ENCODE measurements around the gene KARS1.
A peak's percentile ranks its signal among the peaks of the same experiment; 100 is the strongest.

KARS1 gene

GRCh38 chr16:75647492-75648264 lies at the start of gene KARS1, which contains the start of gene TERF2IP:
KARS1 (minus strand) TSS chr16:75647665; CDS start chr16:75647639, 26 bp downstream.
TERF2IP (plus strand) TSS chr16:75647773; CDS start chr16:75647883, 110 bp downstream.
- DNase-seq = peak; percentile 89
- Mint-ChIP-seq H3K4me3 (peak within 1 kb of the TSS; percentile 99), H3K4me1 (peaks cover 52% of the 10 kb centered on the region), H3K36me3 (ENCODE audit: low read depth) (peaks cover 38% of the 10 kb centered on the region), H3K27me3 (ENCODE audit: low read depth, poor library complexity) (no peaks in the 10 kb centered on the region), H3K9me3 (no peaks in the 10 kb centered on the region), H3K27ac (peak within 1 kb of the TSS; percentile 99)
- TF ChIP-seq, protein P1, sequence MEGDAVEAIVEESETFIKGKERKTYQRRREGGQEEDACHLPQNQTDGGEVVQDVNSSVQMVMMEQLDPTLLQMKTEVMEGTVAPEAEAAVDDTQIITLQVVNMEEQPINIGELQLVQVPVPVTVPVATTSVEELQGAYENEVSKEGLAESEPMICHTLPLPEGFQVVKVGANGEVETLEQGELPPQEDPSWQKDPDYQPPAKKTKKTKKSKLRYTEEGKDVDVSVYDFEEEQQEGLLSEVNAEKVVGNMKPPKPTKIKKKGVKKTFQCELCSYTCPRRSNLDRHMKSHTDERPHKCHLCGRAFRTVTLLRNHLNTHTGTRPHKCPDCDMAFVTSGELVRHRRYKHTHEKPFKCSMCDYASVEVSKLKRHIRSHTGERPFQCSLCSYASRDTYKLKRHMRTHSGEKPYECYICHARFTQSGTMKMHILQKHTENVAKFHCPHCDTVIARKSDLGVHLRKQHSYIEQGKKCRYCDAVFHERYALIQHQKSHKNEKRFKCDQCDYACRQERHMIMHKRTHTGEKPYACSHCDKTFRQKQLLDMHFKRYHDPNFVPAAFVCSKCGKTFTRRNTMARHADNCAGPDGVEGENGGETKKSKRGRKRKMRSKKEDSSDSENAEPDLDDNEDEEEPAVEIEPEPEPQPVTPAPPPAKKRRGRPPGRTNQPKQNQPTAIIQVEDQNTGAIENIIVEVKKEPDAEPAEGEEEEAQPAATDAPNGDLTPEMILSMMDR (IDR thresholded peaks at IDR 0.05) = no peak

DNA sequence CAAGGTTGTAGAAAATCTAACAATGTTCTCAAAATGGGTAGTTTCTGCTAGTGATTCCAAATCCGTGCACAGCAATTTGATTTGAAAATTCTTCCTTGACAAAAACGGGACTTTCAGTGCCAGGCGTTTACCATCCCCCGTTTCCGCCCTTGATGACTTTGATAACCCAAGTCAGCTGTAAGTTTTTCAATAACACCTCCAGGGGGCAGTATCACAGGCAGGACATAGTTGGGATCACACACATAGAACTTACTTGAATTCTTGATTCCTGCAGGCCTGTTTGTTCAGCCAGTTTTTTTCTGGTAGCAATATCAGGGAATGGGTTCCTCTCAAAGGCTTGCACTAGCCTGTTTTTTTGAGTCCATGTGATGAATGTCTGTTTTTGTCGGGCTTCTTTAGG lies 48.2 kb upstream of the KARS1 start:
- Mint-ChIP-seq H3K27ac (no peak overlapping the region), H3K36me3 (ENCODE audit: low read depth) (no peaks in the 10 kb centered on the region), H3K4me3 (no peak overlapping the region), H3K9me3 (peaks cover 12% of the 10 kb centered on the region), H3K4me1 (no peaks in the 10 kb centered on the region), H3K27me3 (ENCODE audit: low read depth, poor library complexity) (peaks cover 6% of the 10 kb centered on the region)
- TF ChIP-seq, protein P1 (IDR thresholded peaks at IDR 0.05) = no peak
- DNase-seq = no peak

GRCh38 chr16:75687361-75687760 lies 39.9 kb upstream of the KARS1 start:
- Mint-ChIP-seq H3K9me3 (peaks cover 59% of the 10 kb centered on the region), H3K36me3 (ENCODE audit: low read depth) (peaks cover 29% of the 10 kb centered on the region), H3K27me3 (ENCODE audit: low read depth, poor library complexity) (peaks cover 5% of the 10 kb centered on the region), H3K4me1 (no peaks in the 10 kb centered on the region), H3K27ac (no peak overlapping the region), H3K4me3 (no peak overlapping the region)
- DNase-seq = no peak
- TF ChIP-seq, protein P1 (IDR thresholded peaks at IDR 0.05) = no peak

- Mint-ChIP-seq H3K27me3 (ENCODE audit: low read depth, poor library complexity) (no peaks in the 10 kb centered on the region), H3K4me1 (no peaks in the 10 kb centered on the region), H3K4me3 (no peak overlapping the region), H3K36me3 (ENCODE audit: low read depth) (peaks cover 29% of the 10 kb centered on the region), H3K9me3 (peaks cover 40% of the 10 kb centered on the region), H3K27ac (no peak overlapping the region)
- no peak for DNase-seq
- TF ChIP-seq, protein P1 (IDR thresholded peaks at IDR 0.05) = no peak
Measured at GRCh38 chr16:75682308-75682707, 34.8 kb upstream of the KARS1 start.

- TF ChIP-seq, protein P1 (IDR thresholded peaks at IDR 0.05) = no peak
- DNase-seq = no peak
- Mint-ChIP-seq H3K4me1 (no peaks in the 10 kb centered on the region), H3K27ac (no peak overlapping the region), H3K36me3 (ENCODE audit: low read depth) (peaks cover 25% of the 10 kb centered on the region), H3K4me3 (no peak overlapping the region), H3K9me3 (peaks cover 28% of the 10 kb centered on the region), H3K27me3 (ENCODE audit: low read depth, poor library complexity) (no peaks in the 10 kb centered on the region)
Measured at GRCh38 chr16:75679366-75679765, 31.9 kb upstream of the KARS1 start.

GRCh38 chr16:75676909-75677308 lies 29.4 kb upstream of the KARS1 start, which contains the start of gene CPHXL2:
CPHXL2 (minus strand) TSS chr16:75677009; CDS start chr16:75676999, 10 bp downstream.
- no peak for DNase-seq
- TF ChIP-seq, protein P1 (IDR thresholded peaks at IDR 0.05) = no peak
- H3K27me3 Mint-ChIP-seq (ENCODE audit: low read depth, poor library complexity) = no peaks in the 10 kb centered on the region
- peak within 1 kb of the TSS; percentile 41 for H3K27ac Mint-ChIP-seq
- H3K4me1 Mint-ChIP-seq = peaks cover 4% of the 10 kb centered on the region
- peaks cover 10% of the 10 kb centered on the region for H3K9me3 Mint-ChIP-seq
- H3K36me3 Mint-ChIP-seq (ENCODE audit: low read depth) = peaks cover 8% of the 10 kb centered on the region
- H3K4me3 Mint-ChIP-seq = no peak within 1 kb of the TSS
